Measurements from ENCODE around the gene MIX23. TPM values are rescaled to one million over a fixed set of nuclear protein-coding genes. Genes with fewer than 3 reads are reported as not detected.

MIX23 gene
- 46.5 to 103 TPM (median 49.9 TPM) in 5 replicates for total RNA-seq (2022; extraction: Qiagen RNA extraction; ENCODE audit: low read depth)

DNA sequence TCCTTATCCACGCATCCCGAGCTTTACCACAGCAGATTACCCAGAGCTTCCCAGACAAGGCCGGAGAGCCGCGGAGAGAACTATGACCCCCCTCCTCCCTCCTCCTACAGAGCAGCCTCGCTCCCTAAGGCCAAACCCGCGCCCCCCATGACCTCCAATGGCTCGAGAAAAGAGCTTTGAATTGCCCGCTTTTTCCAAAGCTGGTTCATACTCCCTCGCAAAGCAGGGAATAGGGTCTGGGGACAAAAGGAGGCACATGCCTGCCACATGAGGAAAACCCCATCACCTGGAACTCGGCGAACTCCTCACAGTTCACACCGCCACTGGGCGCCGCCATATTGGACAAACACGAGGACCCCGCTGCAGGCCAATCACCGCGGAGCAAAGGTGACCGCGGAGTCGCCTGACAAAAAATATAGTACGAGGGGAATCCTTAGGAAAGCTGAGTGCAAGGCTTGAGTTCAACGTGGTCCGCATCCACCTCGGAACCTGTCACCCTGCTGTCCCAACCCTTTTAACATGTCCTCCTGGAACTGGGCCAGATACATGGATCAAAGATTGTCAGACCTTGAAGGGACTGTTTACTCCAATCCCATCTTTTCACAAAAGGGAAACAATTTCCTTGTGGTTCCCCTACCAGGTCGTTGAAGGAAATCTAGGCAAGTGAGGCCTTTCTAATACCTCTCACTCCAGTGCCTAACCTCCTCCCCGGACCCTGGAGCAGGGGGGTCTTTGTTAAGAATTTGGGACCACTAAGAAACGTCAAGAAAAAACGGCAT, at the start of gene MIX23:
Gene MIX23, minus strand, starts transcription at position 344 of the 779 bp plus-strand sequence. Its CDS starts 7 bp downstream, at position 337.

DNA sequence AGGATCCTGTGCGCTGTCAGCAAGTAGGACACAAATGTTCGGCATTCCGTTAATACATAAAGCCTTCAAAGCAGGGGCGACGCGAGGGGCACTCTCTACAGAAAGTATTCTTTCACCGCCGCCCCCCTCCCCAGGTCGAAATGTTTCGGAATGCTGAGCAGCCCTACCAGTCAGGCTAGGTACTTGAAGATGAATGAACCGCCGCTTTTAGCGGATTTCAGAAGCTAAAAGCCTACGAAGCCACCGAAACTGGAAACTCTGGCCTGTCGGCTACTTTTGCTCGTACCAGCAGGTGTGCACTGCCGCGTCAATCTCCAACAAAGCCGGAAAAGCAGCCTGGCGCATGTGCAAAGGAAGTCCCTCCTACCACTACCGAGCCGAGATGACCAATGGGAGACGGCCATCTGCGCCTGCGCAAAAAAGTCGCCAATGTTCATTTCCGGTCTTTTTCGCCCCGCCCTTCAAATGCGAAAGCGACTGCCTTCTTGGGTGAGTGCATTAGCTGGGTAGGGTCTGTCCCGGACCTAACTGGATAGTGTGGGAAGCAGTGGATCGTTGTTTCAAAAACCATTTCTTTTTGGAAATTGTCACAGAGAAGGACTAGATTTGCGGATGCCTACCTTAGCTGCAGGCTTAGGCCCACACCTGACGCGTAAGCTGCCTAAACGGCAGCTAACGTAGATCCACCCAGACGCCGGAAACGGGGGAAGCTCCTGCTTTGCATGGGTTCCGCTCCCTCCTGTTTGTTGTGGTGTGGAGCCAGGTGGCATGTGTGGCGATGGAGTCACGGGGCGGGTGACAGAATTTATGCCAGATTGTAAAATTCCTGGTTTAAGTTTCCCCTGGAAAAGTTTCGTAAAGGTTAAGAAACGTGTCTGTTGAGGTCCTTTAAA, 33.0 kb upstream of the MIX23 start, which contains the start of gene WDR5B:
Gene WDR5B, minus strand, starts transcription at position 301 of the 893 bp plus-strand sequence. CDS start 534 bp downstream, outside the sequence.

DNA sequence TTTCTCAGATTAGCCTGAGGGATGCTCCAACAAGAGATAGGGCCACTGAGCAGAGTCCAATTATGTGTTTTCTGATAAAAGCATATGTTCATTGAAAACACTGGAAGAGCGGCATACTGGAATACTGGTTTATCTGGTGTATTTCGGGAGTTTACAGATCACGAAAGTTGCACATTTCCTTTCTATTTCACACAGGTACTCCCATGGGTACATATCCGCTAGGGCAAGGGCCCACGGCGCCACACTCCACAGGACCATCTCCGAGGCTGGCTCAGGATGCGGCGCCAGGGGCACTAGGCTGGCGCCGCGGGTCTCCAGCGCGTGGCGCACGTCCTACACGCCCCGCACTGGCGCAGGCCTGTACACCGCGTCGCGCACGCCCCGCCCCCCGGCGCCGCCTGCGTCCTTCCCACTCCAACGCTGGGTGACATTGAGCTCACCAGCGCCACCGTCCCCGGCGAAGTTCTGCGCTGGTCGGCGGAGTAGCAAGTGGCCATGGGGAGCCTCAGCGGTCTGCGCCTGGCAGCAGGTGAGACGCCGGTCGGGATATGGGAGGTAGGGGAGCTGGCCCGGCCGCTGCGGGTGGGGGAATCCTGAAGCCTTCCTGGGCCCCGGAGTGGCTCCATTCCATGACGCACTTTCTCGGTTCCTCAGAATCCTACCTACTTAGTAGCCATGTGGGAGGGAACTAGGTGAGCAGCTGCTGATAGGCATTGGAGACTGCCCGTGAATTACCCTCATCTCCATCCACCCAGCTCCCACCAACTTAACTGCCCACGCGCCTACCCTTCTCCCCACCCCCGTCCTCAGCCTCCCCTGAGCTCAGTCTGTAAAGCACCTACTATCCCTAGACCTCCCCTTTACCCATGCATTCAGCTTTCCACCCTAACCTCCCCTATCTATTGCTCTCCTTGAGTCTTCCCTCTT, 1.0 kb upstream of the MIX23 start, which contains the start of gene FAM162A:
Gene FAM162A, plus strand, starts transcription at position 412 of the 927 bp plus-strand sequence. Its CDS starts 84 bp downstream, at position 496.

DNA sequence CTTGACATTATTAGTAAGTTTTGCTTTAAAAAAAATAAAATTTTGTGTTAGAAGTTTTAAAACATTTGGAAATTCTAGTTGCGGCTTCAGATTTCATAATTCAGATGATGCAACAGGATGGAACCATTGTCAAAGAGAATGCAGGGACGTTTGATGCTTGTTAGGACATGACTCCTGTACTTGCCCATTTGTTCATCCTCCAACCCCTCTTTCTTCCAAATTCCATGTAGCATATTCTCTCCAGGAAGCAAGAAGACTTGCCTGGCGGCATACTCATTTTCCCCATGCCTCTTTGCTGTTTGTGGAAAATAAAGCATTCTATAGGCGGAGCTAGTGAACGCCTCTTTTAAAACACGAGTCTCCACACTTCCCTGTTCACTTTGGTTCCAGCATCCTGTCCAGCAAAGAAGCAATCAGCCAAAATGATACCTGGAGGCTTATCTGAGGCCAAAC, 58.1 kb downstream of the MIX23 start, which contains the start of gene CSTA:
Gene CSTA, plus strand, starts transcription at position 378 of the 453 bp plus-strand sequence. Its CDS starts 45 bp downstream, at position 423.

Other genes starting within 250 kb of the MIX23 start
- gene CASR, start 199.6 kb downstream of the MIX23 start, total RNA-seq (2022; extraction: Qiagen RNA extraction; ENCODE audit: low read depth): not detected in 5 replicates
- 0.71 to 1.5 TPM (median 0.88 TPM) in 5 replicates for gene CSTA, start 58.0 kb downstream of the MIX23 start, total RNA-seq (2022; extraction: Qiagen RNA extraction; ENCODE audit: low read depth)
- 32.2 to 44.2 TPM (median 33.9 TPM) in 5 replicates for gene FAM162A, start 951 bp upstream of the MIX23 start, total RNA-seq (2022; extraction: Qiagen RNA extraction; ENCODE audit: low read depth)
- gene WDR5B, start 32.8 kb upstream of the MIX23 start, total RNA-seq (2022; extraction: Qiagen RNA extraction; ENCODE audit: low read depth): 2.2 to 3.9 TPM (median 3.6 TPM) in 5 replicates
- 58.1 to 72.8 TPM (median 68.1 TPM) in 5 replicates for gene KPNA1, start 131.7 kb upstream of the MIX23 start, total RNA-seq (2022; extraction: Qiagen RNA extraction; ENCODE audit: low read depth)
- 4.7 to 6.5 TPM (median 5.7 TPM) in 5 replicates for gene PARP9, start 181.1 kb upstream of the MIX23 start, total RNA-seq (2022; extraction: Qiagen RNA extraction; ENCODE audit: low read depth)
- 6.9 to 10.1 TPM (median 8.8 TPM) in 5 replicates for gene DTX3L, start 181.1 kb upstream of the MIX23 start, total RNA-seq (2022; extraction: Qiagen RNA extraction; ENCODE audit: low read depth)
- not detected in 5 replicates for gene PARP15, start 194.4 kb upstream of the MIX23 start, total RNA-seq (2022; extraction: Qiagen RNA extraction; ENCODE audit: low read depth)